GM19193 (cell line): Measurements from ENCODE around the gene TREX2.

ENCODE experiments used
- POLR2A ChIP-seq: IDR thresholded peaks from 4 replicates; pipeline ENCODE4 v1.6.1; 2011; ENCODE audit not compliant: insufficient read depth, insufficient read length; ENCODE audit errors: extremely low read depth

TREX2 gene

GRCh38 chrX:153411988-153412574, 33.8 kb downstream of the TREX2 start:
- no peak for TF ChIP-seq POLR2A

GRCh38 chrX:153411255-153411987, 34.4 kb downstream of the TREX2 start, which contains the start of gene ZFP92:
Gene ZFP92, plus strand, starts transcription at chrX:153411472. Its CDS starts 6,851 bp downstream, at chrX:153418323.
- no peak for TF ChIP-seq POLR2A

GRCh38 chrX:153410888-153411254, 35.0 kb downstream of the TREX2 start:
- TF ChIP-seq POLR2A = no peak

GRCh38 chrX:153410373-153410772, 35.5 kb downstream of the TREX2 start:
- no peak for TF ChIP-seq POLR2A

- TF ChIP-seq POLR2A = no peak
Measured at GRCh38 chrX:153409414-153410101, 36.3 kb downstream of the TREX2 start.

- no peak for TF ChIP-seq POLR2A
Measured at GRCh38 chrX:153408871-153409351, 36.9 kb downstream of the TREX2 start.

GRCh38 chrX:153408221-153408721, 37.6 kb downstream of the TREX2 start:
- no peak for TF ChIP-seq POLR2A

- TF ChIP-seq POLR2A = no peak
Measured at GRCh38 chrX:153407736-153408135, 38.1 kb downstream of the TREX2 start.

- no peak for TF ChIP-seq POLR2A
Measured at GRCh38 chrX:153406903-153407302, 39.0 kb downstream of the TREX2 start.

GRCh38 chrX:153406011-153406410, 39.8 kb downstream of the TREX2 start:
- TF ChIP-seq POLR2A = no peak

GRCh38 chrX:153405426-153405825, 40.4 kb downstream of the TREX2 start:
- TF ChIP-seq POLR2A = no peak

- no peak for TF ChIP-seq POLR2A
Measured at GRCh38 chrX:153401133-153401764, 44.6 kb downstream of the TREX2 start, which contains the start of gene PNMA6E. Gene PNMA6E, minus strand, starts transcription at chrX:153401350. Its CDS starts 2,501 bp downstream, at chrX:153398849.

- TF ChIP-seq POLR2A = no peak
Measured at GRCh38 chrX:153400146-153401132, 45.4 kb downstream of the TREX2 start.

- no peak for TF ChIP-seq POLR2A
Measured at GRCh38 chrX:153398275-153398960, 47.4 kb downstream of the TREX2 start.
